Activated CD8-positive, alpha-beta memory T cell treated with anti-CD3 and anti-CD28 coated beads, Interleukin-2, amount 10 ng/mL, durations not matched to agents 7 days and 5 days (primary cell): ENCODE measurements around the gene CD47. TPM values are rescaled to one million over a fixed set of nuclear protein-coding genes. Genes with fewer than 3 reads are reported as not detected.
A peak's percentile ranks its signal among the peaks of the same experiment; 100 is the strongest.

Source experiments
- ATAC-seq: fragments of 150-1000 bp; cut with Tn5 transposase; one replicate; pipeline ENCODE4 v1.10.0; 2021; ENCODE audit warnings: moderate library complexity
- CTCF ChIA-PET: fragments of 350-600 bp; sonication (Branson Sonifier 250); formaldehyde crosslinking; loops from one replicate; lab custom pipeline; 2021; ENCODE audit warnings: antibody characterized with exemption; lab: Charles Lee
- DNase-seq: peaks from one replicate; pipeline ENCODE4 v3.0.0-alpha.2; 2020
- H3K27ac Mint-ChIP-seq: one replicate; pipeline ENCODE4 v1.8.0; 2021; ENCODE audit warnings: mild to moderate bottlenecking, mixed read lengths
- H3K27me3 Mint-ChIP-seq: one replicate; pipeline ENCODE4 v1.8.0; 2021; ENCODE audit warnings: mixed read lengths
- H3K36me3 Mint-ChIP-seq: one replicate; pipeline ENCODE4 v1.8.0; 2021; ENCODE audit warnings: mild to moderate bottlenecking, mixed read lengths
- H3K4me1 Mint-ChIP-seq: one replicate; pipeline ENCODE4 v1.8.0; 2021; ENCODE audit warnings: mixed read lengths
- H3K4me3 Mint-ChIP-seq: one replicate; pipeline ENCODE4 v1.8.0; 2021; ENCODE audit warnings: mild to moderate bottlenecking, moderate library complexity, mixed read lengths
- H3K9me3 Mint-ChIP-seq: one replicate; pipeline ENCODE4 v1.8.0; 2022; ENCODE audit warnings: low read depth, mixed read lengths
- total RNA-seq, 2 experiments: library from RNA; stranded (reverse); gene quantifications; one replicate each; pipeline ENCODE4 v1.2.3, GENCODE V29; 2021

Gene CD47
- total RNA-seq, 2 experiments from 2014 or later: 111 to 133 TPM

DNA sequence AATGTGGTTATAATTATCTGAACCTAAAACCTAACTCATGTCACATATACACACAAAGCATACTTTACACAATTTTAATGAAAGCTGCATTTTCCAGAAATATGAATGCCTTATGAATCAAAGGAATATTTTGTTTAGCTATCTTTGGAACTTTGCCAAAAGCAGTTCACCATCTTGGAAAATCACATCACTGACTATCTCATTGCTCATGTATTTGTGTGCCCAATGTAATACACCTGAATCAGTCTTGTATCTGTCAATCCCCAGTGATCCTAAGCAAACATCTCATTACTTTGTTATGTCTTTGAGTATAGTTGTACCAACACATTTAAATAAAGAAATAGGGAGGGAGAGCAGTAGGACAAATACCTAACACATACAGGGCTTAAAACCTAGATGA, 15.6 kb upstream of the CD47 start:
- no peak for ATAC-seq
- H3K27me3 Mint-ChIP-seq: no peaks in the 10 kb centered on the region
- CTCF ChIA-PET: interaction anchor here (1.0 kb wide), 1 partner anchor 16 kb away, joined by 3 read pairs; no protein-coding TSS in a partner anchor
- H3K27ac Mint-ChIP-seq: no peak overlapping the region
- H3K4me1 Mint-ChIP-seq: peaks cover 5% of the 10 kb centered on the region
- no peak for DNase-seq
- H3K36me3 Mint-ChIP-seq: no peaks in the 10 kb centered on the region
- H3K4me3 Mint-ChIP-seq: no peak overlapping the region
- no peaks in the 10 kb centered on the region for H3K9me3 Mint-ChIP-seq

DNA sequence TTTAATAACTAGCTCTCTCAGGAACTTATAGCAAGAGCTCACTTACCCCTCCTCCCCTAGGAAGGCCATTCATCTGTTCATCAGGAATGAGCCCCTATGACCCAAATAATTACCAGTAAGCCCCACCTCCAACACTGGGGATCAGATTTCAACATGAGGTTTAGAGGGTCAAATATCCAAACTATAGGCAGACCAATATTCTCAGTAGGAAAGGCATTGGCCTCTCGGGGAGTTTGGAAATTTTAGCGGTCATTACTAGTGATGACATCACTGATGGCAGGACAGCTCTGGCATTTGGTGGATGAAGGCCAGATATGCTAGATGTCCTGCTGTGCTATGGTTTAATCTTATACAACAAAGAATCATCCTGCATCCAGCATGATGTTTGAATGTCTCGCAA, 15.2 kb upstream of the CD47 start:
- Mint-ChIP-seq H3K27ac (no peak overlapping the region), H3K36me3 (no peaks in the 10 kb centered on the region), H3K4me3 (no peak overlapping the region), H3K4me1 (peaks cover 9% of the 10 kb centered on the region), H3K27me3 (no peaks in the 10 kb centered on the region), H3K9me3 (no peaks in the 10 kb centered on the region)
- DNase-seq (no peak), ATAC-seq (no peak)
- CTCF ChIA-PET: interaction anchor here (0.7 to 1.0 kb wide), 2 partner anchors 11 to 17 kb away, joined by 3 read pairs; no protein-coding TSS in a partner anchor

GRCh38 chr3:108103886-108104797, 13.3 kb upstream of the CD47 start:
- no peaks in the 10 kb centered on the region for H3K9me3 Mint-ChIP-seq
- no peak for ATAC-seq
- no peak overlapping the region for H3K27ac Mint-ChIP-seq
- no peak overlapping the region for H3K4me3 Mint-ChIP-seq
- CTCF ChIA-PET: no interaction called here
- no peaks in the 10 kb centered on the region for H3K27me3 Mint-ChIP-seq
- peaks cover 28% of the 10 kb centered on the region for H3K4me1 Mint-ChIP-seq
- no peak for DNase-seq
- no peaks in the 10 kb centered on the region for H3K36me3 Mint-ChIP-seq

GRCh38 chr3:108103040-108103751, 12.4 kb upstream of the CD47 start:
- DNase-seq (no peak), ATAC-seq (no peak)
- no peaks in the 10 kb centered on the region for H3K36me3 Mint-ChIP-seq
- H3K4me1 Mint-ChIP-seq: peaks cover 29% of the 10 kb centered on the region
- no peaks in the 10 kb centered on the region for H3K9me3 Mint-ChIP-seq
- H3K4me3 Mint-ChIP-seq: no peak overlapping the region
- no peak overlapping the region for H3K27ac Mint-ChIP-seq
- CTCF ChIA-PET: no interaction called here
- H3K27me3 Mint-ChIP-seq: no peaks in the 10 kb centered on the region

DNA sequence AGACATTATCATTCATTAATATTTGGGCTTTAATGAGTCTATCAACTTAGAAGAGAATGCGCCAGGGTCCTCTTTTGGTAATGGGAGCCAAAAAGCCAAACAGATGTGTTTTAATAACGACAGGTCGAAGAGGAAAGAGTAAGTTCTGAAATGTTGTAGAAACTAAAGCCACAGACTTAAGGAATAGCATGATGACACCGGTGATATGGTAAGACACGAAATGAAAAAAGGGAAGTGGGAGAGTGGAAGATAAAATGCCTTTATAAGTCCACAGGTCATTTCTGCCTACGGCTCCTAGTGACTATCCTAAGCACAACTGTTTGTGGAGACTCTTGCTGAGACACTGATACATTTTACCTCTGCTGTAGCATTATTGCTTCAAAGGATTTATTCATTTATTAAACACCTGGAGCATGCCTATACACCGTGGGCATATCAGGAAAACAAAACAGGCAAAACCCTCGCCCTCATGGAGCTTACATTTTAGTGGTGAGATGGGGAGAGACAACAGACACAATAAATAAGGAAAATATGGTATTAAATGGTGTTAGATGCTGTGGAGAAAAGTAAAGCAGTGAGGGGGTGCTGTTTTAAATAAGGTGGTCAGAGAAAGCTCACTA, 11.7 kb upstream of the CD47 start:
- Mint-ChIP-seq H3K27ac (no peak overlapping the region), H3K4me1 (peaks cover 29% of the 10 kb centered on the region), H3K36me3 (no peaks in the 10 kb centered on the region), H3K4me3 (no peak overlapping the region), H3K27me3 (no peaks in the 10 kb centered on the region), H3K9me3 (no peaks in the 10 kb centered on the region)
- ATAC-seq: no peak
- DNase-seq: no peak
- CTCF ChIA-PET: no interaction called here

- DNase-seq: peak; percentile 56
- CTCF ChIA-PET: interaction anchor here (0.6 to 2.0 kb wide), 3 partner anchors 9 to 162 kb away, joined by 3 to 7 read pairs (median 3); no protein-coding TSS in a partner anchor
Observed at GRCh38 chr3:108100906-108101660, 10.3 kb upstream of the CD47 start.

DNA sequence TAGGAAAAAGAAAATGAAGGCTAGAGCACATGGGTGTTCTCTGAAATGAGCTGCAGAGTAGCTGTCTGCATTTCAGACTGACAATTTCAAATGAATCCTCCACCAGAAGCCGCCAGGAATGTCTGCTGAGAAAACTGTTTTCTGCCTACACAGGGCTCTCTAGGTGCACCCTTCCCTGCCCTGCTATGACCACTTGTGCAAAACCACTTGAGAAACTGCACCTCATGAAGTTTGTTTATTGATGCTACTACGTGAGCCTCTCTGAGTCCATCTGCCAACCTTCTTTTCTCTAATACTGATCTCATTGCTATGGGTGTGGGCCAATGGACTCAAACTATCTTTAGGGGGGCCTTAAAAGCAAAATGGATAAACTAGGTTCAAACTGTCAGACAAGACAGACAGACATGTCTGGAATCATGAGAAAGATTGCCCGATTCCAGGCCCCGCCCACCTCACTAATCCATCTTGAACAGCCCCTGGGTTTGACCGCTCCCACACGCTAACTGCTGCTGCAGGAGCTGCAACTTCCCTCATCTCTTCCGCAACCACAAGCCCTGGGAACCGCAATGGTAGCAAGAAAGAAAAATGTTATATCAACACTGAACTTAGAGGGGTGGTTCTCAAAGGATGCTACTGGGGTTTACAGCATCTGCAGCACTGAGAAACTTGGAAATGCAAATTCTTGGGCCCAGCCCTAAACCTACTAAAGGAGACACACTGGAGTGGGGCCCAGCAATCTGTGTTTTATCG, 9.0 kb upstream of the CD47 start:
- DNase-seq: no peak
- Mint-ChIP-seq H3K9me3 (no peaks in the 10 kb centered on the region), H3K4me1 (peaks cover 41% of the 10 kb centered on the region), H3K4me3 (no peak overlapping the region), H3K27ac (no peak overlapping the region), H3K27me3 (no peaks in the 10 kb centered on the region), H3K36me3 (no peaks in the 10 kb centered on the region)
- ATAC-seq: no peak
- CTCF ChIA-PET: interaction anchor here (1.1 to 2.0 kb wide), 2 partner anchors 8 to 10 kb away, joined by 3 to 7 read pairs; no protein-coding TSS in a partner anchor

More at GRCh38 chr3:108100906-108101660, 10.3 kb upstream of the CD47 start:
- H3K4me3 Mint-ChIP-seq: no peak overlapping the region
- no peaks in the 10 kb centered on the region for H3K27me3 Mint-ChIP-seq
- peak; percentile 89 for ATAC-seq
- no peaks in the 10 kb centered on the region for H3K9me3 Mint-ChIP-seq
- peaks cover 40% of the 10 kb centered on the region for H3K4me1 Mint-ChIP-seq
- no peaks in the 10 kb centered on the region for H3K36me3 Mint-ChIP-seq
- H3K27ac Mint-ChIP-seq: peak overlapping the region; percentile 35

- ATAC-seq (no peak), DNase-seq (no peak)
- Mint-ChIP-seq H3K36me3 (no peaks in the 10 kb centered on the region), H3K4me1 (peaks cover 41% of the 10 kb centered on the region), H3K9me3 (no peaks in the 10 kb centered on the region), H3K27ac (no peak overlapping the region), H3K4me3 (no peak overlapping the region), H3K27me3 (no peaks in the 10 kb centered on the region)
- CTCF ChIA-PET: interaction anchor here (1.1 kb wide), 1 partner anchor 27 kb away, joined by 3 read pairs; no protein-coding TSS in a partner anchor
Observed at GRCh38 chr3:108099244-108099643, 8.4 kb upstream of the CD47 start.

GRCh38 chr3:108098003-108098370, 7.2 kb upstream of the CD47 start:
- Mint-ChIP-seq H3K4me1 (peaks cover 45% of the 10 kb centered on the region), H3K36me3 (no peaks in the 10 kb centered on the region), H3K9me3 (no peaks in the 10 kb centered on the region), H3K27me3 (no peaks in the 10 kb centered on the region), H3K4me3 (no peak overlapping the region), H3K27ac (no peak overlapping the region)
- CTCF ChIA-PET: no interaction called here
- DNase-seq: no peak
- ATAC-seq: no peak

DNA sequence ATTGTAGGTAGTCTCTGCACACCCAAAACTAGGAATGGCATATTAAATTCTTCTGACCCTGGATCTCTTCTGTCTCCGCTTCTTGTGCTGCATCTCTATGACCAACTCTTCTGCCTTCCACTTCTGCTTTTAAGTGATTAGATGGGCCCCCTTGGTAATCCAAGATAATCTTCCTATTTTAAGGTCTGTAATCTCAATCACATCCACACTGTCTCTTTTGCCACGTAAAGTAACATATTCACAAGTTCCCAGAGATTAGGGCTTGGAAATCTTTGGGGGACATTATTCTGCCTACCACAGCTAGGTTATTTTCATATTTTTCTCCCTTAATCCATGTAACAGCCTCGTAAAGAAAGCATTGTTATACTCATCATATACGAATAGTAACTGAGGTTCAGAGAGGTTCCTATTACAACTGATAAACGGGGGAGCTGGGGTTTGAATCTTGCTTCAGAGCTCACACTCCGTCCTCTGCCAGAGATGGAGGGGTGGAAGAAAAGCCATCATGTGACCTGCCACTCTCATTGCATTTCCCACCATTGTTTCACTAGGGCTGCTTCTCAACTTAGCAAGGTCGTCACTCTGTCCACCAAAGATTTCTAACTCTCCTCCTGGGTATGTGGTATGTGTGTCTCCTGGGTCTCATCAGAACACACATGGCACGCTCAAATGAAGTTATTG, 6.6 kb upstream of the CD47 start:
- DNase-seq: no peak
- H3K27ac Mint-ChIP-seq: no peak overlapping the region
- no peak for ATAC-seq
- H3K4me1 Mint-ChIP-seq: peaks cover 50% of the 10 kb centered on the region
- no peaks in the 10 kb centered on the region for H3K9me3 Mint-ChIP-seq
- H3K4me3 Mint-ChIP-seq: no peak overlapping the region
- no peaks in the 10 kb centered on the region for H3K27me3 Mint-ChIP-seq
- CTCF ChIA-PET: no interaction called here
- H3K36me3 Mint-ChIP-seq: no peaks in the 10 kb centered on the region

DNA sequence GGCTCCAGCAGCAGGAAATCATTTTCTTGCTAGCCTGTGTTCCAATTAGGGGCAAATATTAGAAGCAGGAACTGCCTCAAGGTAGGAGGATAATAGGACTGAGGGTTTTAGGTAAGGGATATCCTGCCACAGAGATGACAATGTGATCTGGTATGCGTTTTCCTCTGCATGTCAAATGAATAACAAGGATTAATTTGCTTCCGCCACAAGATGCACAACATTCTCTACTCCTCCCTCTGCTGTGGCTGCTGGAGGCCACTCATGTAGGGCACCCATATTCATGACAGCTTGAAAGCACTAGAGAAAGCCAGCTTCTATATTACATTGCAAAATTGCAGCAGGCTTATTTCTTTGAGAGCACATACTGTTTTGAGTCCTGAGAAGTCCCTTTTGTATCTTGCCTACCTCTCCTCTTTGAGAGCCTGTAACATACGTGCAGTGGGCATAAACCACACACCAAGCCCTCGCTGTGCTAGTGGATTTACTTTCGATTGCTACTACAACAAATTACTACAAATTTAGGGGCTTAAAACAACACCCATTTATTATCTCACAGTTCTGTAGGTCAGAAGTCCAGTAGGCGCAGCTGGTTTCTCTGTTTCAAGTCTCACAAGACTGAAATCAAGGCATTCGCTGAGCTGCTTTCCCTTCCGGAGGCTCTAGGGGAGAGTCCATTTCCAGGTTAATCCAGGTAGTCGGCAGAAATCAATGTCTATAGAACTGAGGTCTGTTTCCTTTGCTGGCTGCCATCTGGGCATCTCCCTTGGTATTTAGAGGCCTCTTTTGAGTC, 5.9 kb upstream of the CD47 start:
- H3K9me3 Mint-ChIP-seq: no peaks in the 10 kb centered on the region

More for the DNA sequence above, 5.9 kb upstream of the CD47 start:
- Mint-ChIP-seq H3K27ac (peak overlapping the region; percentile 10), H3K4me3 (no peak overlapping the region), H3K27me3 (no peaks in the 10 kb centered on the region), H3K4me1 (peaks cover 53% of the 10 kb centered on the region), H3K36me3 (no peaks in the 10 kb centered on the region)
- CTCF ChIA-PET: no interaction called here
- no peak for ATAC-seq
- no peak for DNase-seq
